Lower lobe of right lung (tissue), 2 donors: Measurements from ENCODE around the gene CCDC142. TPM values are rescaled to one million over a fixed set of nuclear protein-coding genes. Genes with fewer than 3 reads are reported as not detected.
A peak's percentile ranks its signal among the peaks of the same experiment; 100 is the strongest.
"Not testable (repeated sequence)": the region's sequence is repeated elsewhere in the genome, so short reads cannot be mapped to it uniquely, and the experiment has no call there.

Experiments used
- ATAC-seq, 2 donors: fragments of 200-7000 bp; cut with Tn5 transposase; one replicate each; pipeline ENCODE4 v1.9.1; 2020 to 2022; ENCODE audit warnings: mild to moderate bottlenecking in 2 of 2, moderate library complexity in 2 of 2
- DNase-seq: peaks from one replicate; pipeline ENCODE4 v3.0.0-alpha.2; 2020
- H3K27ac ChIP-seq: fragments of 200-600 bp; one replicate; pipeline ENCODE4 v1.8.0; 2022
- H3K27me3 ChIP-seq: fragments of 200-600 bp; one replicate; pipeline ENCODE4 v1.8.0; 2022; ENCODE audit warnings: low read depth
- H3K36me3 ChIP-seq: fragments of 200-600 bp; one replicate; pipeline ENCODE4 v1.8.0; 2022; ENCODE audit warnings: mild to moderate bottlenecking
- H3K4me1 ChIP-seq: fragments of 200-600 bp; one replicate; pipeline ENCODE4 v1.8.0; 2022
- H3K4me3 ChIP-seq: fragments of 200-600 bp; one replicate; pipeline ENCODE4 v1.8.0; 2022; ENCODE audit warnings: mild to moderate bottlenecking
- H3K9me3 ChIP-seq: fragments of 200-600 bp; one replicate; pipeline ENCODE4 v1.8.0; 2022
- CTCF ChIP-seq: fragments of 200-600 bp; IDR thresholded peaks from one replicate; pipeline ENCODE4 v1.8.0; 2022; ENCODE audit warnings: antibody characterized with exemption, mild to moderate bottlenecking
- intact Hi-C: fragments of 100-400 bp; cut with DNase I; formaldehyde crosslinking; loops from one replicate; pipeline ENCODE4 v1.11.0; 2022
- total RNA-seq: library from RNA; stranded (reverse); fragmentation: NEBNext Ultra II Directional; extraction: Animal tissue kit (Norgen Biotek cat#: 25700); gene quantifications from one replicate; pipeline ENCODE4 v1.2.1, GENCODE V29; 2021
- donor health status: DM: no; HTN: yes; CAD: no; lungs with severe emphysema.

CCDC142 gene
- total RNA-seq, 1 donor from 2014 or later: 20.2 TPM

GRCh38 chr2:74491648-74492544 is 9.1 kb upstream of the CCDC142 start:
- H3K36me3 ChIP-seq: peaks cover 65% of the 10 kb centered on the region
- ATAC-seq (no peak), DNase-seq (peak; percentile 28)
- intact Hi-C loops: no loop called here
- H3K4me1 ChIP-seq: no peaks in the 10 kb centered on the region
- no peak for TF ChIP-seq CTCF
- no peak overlapping the region for H3K27ac ChIP-seq
- H3K27me3 ChIP-seq: no peaks in the 10 kb centered on the region
- no peaks in the 10 kb centered on the region for H3K9me3 ChIP-seq
- H3K4me3 ChIP-seq: no peak overlapping the region

DNA sequence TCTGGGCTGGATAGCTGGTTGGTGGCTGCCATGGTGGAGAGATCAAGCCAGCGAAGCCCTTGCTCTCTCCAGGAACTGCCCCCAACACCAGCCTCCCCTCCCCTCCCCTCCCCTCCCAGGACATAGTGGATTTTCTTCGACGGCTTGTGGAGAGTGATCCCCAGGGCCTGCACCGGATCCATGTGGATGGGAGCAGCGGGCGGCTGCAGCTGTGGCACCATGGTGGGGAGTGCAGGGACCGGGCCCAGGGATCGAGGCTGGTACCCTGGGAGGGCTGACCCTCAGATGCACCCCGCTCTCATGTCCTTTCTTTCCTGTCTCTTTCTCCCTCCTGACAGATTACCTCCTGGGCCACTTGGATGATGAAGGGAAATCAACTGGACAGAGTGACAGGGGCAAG is 7.1 kb upstream of the CCDC142 start:
- ATAC-seq: no peak
- Histone ChIP-seq H3K36me3 (peaks cover 85% of the 10 kb centered on the region), H3K4me3 (no peak overlapping the region), H3K27me3 (no peaks in the 10 kb centered on the region), H3K27ac (no peak overlapping the region), H3K4me1 (no peaks in the 10 kb centered on the region), H3K9me3 (no peaks in the 10 kb centered on the region)
- intact Hi-C loops: no loop called here
- peak; percentile 22 for DNase-seq
- no peak for TF ChIP-seq CTCF

- Histone ChIP-seq H3K27ac (no peak overlapping the region), H3K36me3 (peaks cover 80% of the 10 kb centered on the region), H3K4me3 (no peak overlapping the region), H3K4me1 (peaks cover 5% of the 10 kb centered on the region), H3K27me3 (no peaks in the 10 kb centered on the region), H3K9me3 (no peaks in the 10 kb centered on the region)
- no peak for ATAC-seq
- DNase-seq: peak; percentile 6
- intact Hi-C loops: no loop called here
- TF ChIP-seq CTCF: no peak
Measured at GRCh38 chr2:74488643-74489481, 6.1 kb upstream of the CCDC142 start.

DNA sequence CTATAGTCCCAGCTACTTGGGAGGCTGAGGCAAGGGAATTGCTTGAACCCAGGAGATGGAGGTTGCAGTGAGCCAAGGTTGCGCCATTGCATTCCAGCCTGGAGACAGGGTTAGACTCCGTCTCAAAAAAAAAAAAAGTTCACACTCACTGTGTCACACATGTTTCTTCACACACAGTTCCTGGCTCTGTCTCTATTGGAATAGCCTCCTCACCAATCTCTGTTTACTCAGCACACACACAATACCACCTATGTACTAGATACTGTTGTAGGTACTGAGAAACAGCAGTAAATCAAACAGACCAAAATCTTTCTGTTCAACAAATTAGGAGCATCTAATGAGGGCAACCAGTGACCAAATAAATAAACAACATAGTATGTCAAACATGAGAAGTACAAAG is 3.3 kb upstream of the CCDC142 start:
- Histone ChIP-seq H3K4me1 (peaks cover 21% of the 10 kb centered on the region), H3K27ac (no peak overlapping the region), H3K36me3 (peaks cover 53% of the 10 kb centered on the region), H3K4me3 (no peak overlapping the region), H3K27me3 (no peaks in the 10 kb centered on the region), H3K9me3 (no peaks in the 10 kb centered on the region)
- TF ChIP-seq CTCF: no peak
- intact Hi-C loops: no loop called here
- ATAC-seq (no peak), DNase-seq (peak; percentile 4)

- intact Hi-C loops: loop anchor here (2.0 kb wide), 1 partner anchor 103 kb away; no protein-coding TSS in a partner anchor
- H3K27me3 ChIP-seq, H3K9me3 ChIP-seq, ATAC-seq: not testable (repeated sequence)
- Histone ChIP-seq H3K36me3 (peaks cover 56% of the 10 kb centered on the region), H3K27ac (peak overlapping the region; percentile 92), H3K4me3 (peak overlapping the region; percentile 98), H3K4me1 (peaks cover 32% of the 10 kb centered on the region)
- DNase-seq: peak; percentile 28
Measured at GRCh38 chr2:74483675-74484164, 922 bp upstream of the CCDC142 start.
